ENCODE results near the gene TTC31. TPM values are rescaled to one million over a fixed set of nuclear protein-coding genes. Genes with fewer than 3 reads are reported as not detected.
A peak's percentile ranks its signal among the peaks of the same experiment; 100 is the strongest.

Gene TTC31
- total RNA-seq, 1 experiment from 2014 or later: 25.8 TPM

DNA sequence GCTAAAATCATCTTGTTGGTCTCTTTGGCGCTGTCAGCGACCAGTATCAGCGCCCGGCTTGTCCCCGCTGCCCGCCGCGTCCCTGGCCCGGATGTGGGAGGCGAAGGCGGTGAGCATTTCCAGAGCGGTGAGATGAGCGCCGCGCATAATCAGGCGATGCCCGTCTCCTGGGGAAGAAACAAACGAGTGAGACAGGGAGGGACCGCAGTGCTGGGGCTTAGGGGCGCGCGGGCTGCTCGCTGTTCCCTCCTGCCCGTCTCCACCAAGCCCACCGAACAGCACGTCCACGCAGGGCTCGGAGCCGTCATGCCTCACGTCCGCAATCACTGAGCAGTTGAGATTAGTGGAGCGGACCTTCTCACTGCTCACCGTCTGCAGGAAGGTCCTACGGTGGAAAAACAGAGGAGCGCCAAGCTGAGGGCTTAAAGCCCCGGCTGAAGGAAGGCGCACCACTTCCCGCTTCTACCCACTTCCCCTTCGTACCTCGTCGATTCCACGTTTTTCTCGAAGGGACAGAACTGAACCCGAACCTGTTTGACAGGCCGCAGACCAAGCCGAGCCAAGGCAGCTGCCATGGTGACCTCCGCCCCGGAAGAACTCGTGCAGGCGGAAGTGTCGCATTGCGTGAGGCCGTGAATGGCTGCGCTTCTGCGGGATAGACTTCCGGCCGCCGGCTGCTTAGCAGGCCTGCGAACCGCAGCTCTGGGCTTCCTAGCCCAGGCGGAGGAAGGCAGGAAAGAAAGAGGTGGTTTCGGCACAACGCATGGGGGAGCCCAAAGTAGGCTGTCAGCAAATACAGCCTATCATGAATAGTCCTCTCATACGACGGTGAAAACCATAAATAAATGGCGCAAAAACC, 10.6 kb upstream of the TTC31 start, which contains the start of gene MRPL53:
MRPL53 (minus strand) TSS at position 595 of the 859 bp plus-strand sequence; CDS start at position 575, 20 bp downstream.
- ChIA-PET POLR2A (ENCODE audit: low non-redundant PET) (no interaction called here), CTCF (interaction anchor here (1.0 kb wide), 1 partner anchor 11 kb away, joined by 5 read pairs; the partner anchor contains the start of genes CCDC142 and TTC31)
- BruUV-seq (replicated peaks): TSS peak; percentile 92
- TF ChIP-seq EZH2 (IDR thresholded peaks at IDR 0.05; ENCODE audit: borderline replicate concordance, low read depth, low read length, poor library complexity, severe bottlenecking): no peak
- Histone ChIP-seq H3K4me1 (ENCODE audit: insufficient read depth, low read length, poor library complexity, severe bottlenecking) (peaks cover 7% of the 10 kb centered on the region), H3K4me3 (ENCODE audit: low read depth, low read length, poor library complexity, severe bottlenecking) (peak within 1 kb of the TSS; percentile 59), H3K9me3 (ENCODE audit: low read depth, low read length, poor library complexity, severe bottlenecking) (no peaks in the 10 kb centered on the region), H3K27me3 (replicated peaks; ENCODE audit: insufficient read depth, low read depth, low read length, poor library complexity) (no peaks in the 10 kb centered on the region), H3K36me3 (ENCODE audit: insufficient read depth, low read length, poor library complexity, severe bottlenecking) (peaks cover 11% of the 10 kb centered on the region), H3K27ac (ENCODE audit: low read depth, low read length, poor library complexity, severe bottlenecking) (peak within 1 kb of the TSS; percentile 88)
- peak; percentile 96 for DNase-seq (ENCODE audit: low spot score)
- intact Hi-C loops (cut with micrococcal nuclease; ENCODE audit: unreplicated experiment): no loop called here

- CTCF ChIA-PET: interaction anchor here (1.0 kb wide), 1 partner anchor 10 kb away, joined by 5 read pairs; the partner anchor contains the start of genes CCDC142 and TTC31
- intact Hi-C loops (cut with micrococcal nuclease; ENCODE audit: unreplicated experiment): no loop called here
- Histone ChIP-seq H3K4me3 (ENCODE audit: low read depth, low read length, poor library complexity, severe bottlenecking) (peak overlapping the region; percentile 59), H3K27me3 (replicated peaks; ENCODE audit: insufficient read depth, low read depth, low read length, poor library complexity) (no peaks in the 10 kb centered on the region), H3K36me3 (ENCODE audit: insufficient read depth, low read length, poor library complexity, severe bottlenecking) (peaks cover 13% of the 10 kb centered on the region), H3K9me3 (ENCODE audit: low read depth, low read length, poor library complexity, severe bottlenecking) (no peaks in the 10 kb centered on the region), H3K27ac (ENCODE audit: low read depth, low read length, poor library complexity, severe bottlenecking) (peak overlapping the region; percentile 88), H3K4me1 (ENCODE audit: insufficient read depth, low read length, poor library complexity, severe bottlenecking) (peaks cover 7% of the 10 kb centered on the region)
- BruUV-seq (replicated peaks): TSS peak; percentile 89
- POLR2A ChIA-PET (ENCODE audit: low non-redundant PET): no interaction called here
- DNase-seq (ENCODE audit: low spot score): no peak
- no peak for TF ChIP-seq CTCF (conservative IDR thresholded peaks at IDR 0.05; ENCODE audit: low read depth, low read length)
- no peak for TF ChIP-seq EZH2 (IDR thresholded peaks at IDR 0.05; ENCODE audit: borderline replicate concordance, low read depth, low read length, poor library complexity, severe bottlenecking)
These were observed 10.0 kb upstream of the TTC31 start for GRCh38 chr2:74472945-74473258.

DNA sequence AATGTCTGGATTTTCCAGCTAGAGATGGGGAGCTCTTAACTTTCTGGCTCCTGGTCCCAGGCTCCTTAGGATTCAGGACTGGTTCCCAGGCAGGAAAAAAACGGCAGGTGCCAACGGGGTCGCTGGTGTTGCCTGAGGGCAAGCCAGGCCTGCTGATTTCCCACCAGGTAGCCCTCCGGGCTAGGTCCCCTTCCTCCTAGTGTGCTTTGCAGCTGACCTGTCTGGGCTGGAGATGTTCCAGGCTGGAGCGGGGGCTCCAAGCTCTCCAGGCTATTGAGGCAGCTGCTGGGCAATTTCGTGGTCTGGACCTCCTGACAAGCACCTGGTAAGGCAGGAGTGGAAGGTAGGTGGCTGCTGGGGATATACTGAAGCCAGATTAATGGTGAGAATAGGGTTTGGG, 8.4 kb upstream of the TTC31 start:
- Histone ChIP-seq H3K4me3 (ENCODE audit: low read depth, low read length, poor library complexity, severe bottlenecking) (no peak overlapping the region), H3K9me3 (ENCODE audit: low read depth, low read length, poor library complexity, severe bottlenecking) (no peaks in the 10 kb centered on the region), H3K27me3 (replicated peaks; ENCODE audit: insufficient read depth, low read depth, low read length, poor library complexity) (no peaks in the 10 kb centered on the region), H3K4me1 (ENCODE audit: insufficient read depth, low read length, poor library complexity, severe bottlenecking) (peaks cover 7% of the 10 kb centered on the region), H3K36me3 (ENCODE audit: insufficient read depth, low read length, poor library complexity, severe bottlenecking) (peaks cover 13% of the 10 kb centered on the region), H3K27ac (ENCODE audit: low read depth, low read length, poor library complexity, severe bottlenecking) (no peak overlapping the region)
- intact Hi-C loops (cut with micrococcal nuclease; ENCODE audit: unreplicated experiment): no loop called here
- no peak for TF ChIP-seq EZH2 (IDR thresholded peaks at IDR 0.05; ENCODE audit: borderline replicate concordance, low read depth, low read length, poor library complexity, severe bottlenecking)
- TF ChIP-seq CTCF (conservative IDR thresholded peaks at IDR 0.05; ENCODE audit: low read depth, low read length): no peak
- POLR2A ChIA-PET (ENCODE audit: low non-redundant PET): interaction anchor here (0.6 to 0.7 kb wide), 2 partner anchors 17 to 56 kb away, joined by 4 to 7 read pairs; no protein-coding TSS in a partner anchor
- BruUV-seq (replicated peaks): no TSS peak
- no peak for DNase-seq (ENCODE audit: low spot score)
- CTCF ChIA-PET: interaction anchor here (0.7 kb wide), 2 partner anchors 16 to 327 kb away, joined by 3 read pairs; partner anchors contain the start of genes BOLA3 and WBP1
